HepG2 (cell line): ENCODE data around the gene ASB16. TPM values are rescaled to one million over a fixed set of nuclear protein-coding genes. Genes with fewer than 3 reads are reported as not detected.

ENCODE experiments used
- BRCA1 ChIP-seq: sonication (generic); formaldehyde crosslinking; IDR thresholded peaks from 2 replicates; pipeline ENCODE4 v1.4.0; 2020; ENCODE audit warnings: missing genetic modification reagents
- RFX5 ChIP-seq: IDR thresholded peaks from 2 replicates; pipeline ENCODE4 v1.6.1; 2011; ENCODE audit warnings: low read depth, low read length, improper control_type of control experiment
- SOX5 ChIP-seq: IDR thresholded peaks from 2 replicates; pipeline ENCODE4 v1.6.1; 2016; ENCODE audit warnings: borderline replicate concordance
- ZMYM3 ChIP-seq: sonication (generic); formaldehyde crosslinking; IDR thresholded peaks from 2 replicates; pipeline ENCODE4 v1.5.1; 2020; ENCODE audit warnings: mild to moderate bottlenecking, missing genetic modification reagents
- ZNF232 ChIP-seq: sonication (generic); formaldehyde crosslinking; IDR thresholded peaks from 2 replicates; pipeline ENCODE4 v1.4.0; 2020; ENCODE audit warnings: missing genetic modification reagents, borderline replicate concordance
- ZNF30 ChIP-seq: sonication (generic); formaldehyde crosslinking; IDR thresholded peaks from 2 replicates; pipeline ENCODE4 v1.5.0; 2020; ENCODE audit warnings: mild to moderate bottlenecking, missing genetic modification reagents
- ZNF432 ChIP-seq: sonication (generic); formaldehyde crosslinking; IDR thresholded peaks from 2 replicates; pipeline ENCODE4 v1.5.0; 2020; ENCODE audit warnings: missing genetic modification reagents, mild to moderate bottlenecking, borderline replicate concordance
- ZNF672 ChIP-seq: sonication (generic); formaldehyde crosslinking; IDR thresholded peaks from 2 replicates; pipeline ENCODE4 v1.8.1; 2022; ENCODE audit warnings: missing genetic modification reagents
- ZSCAN30 ChIP-seq: sonication (generic); formaldehyde crosslinking; IDR thresholded peaks from 2 replicates; pipeline ENCODE4 v1.5.0; 2020; ENCODE audit warnings: mild to moderate bottlenecking, missing genetic modification reagents
- polyA plus RNA-seq, 8 experiments: library from polyadenylated mRNA; depleted of rRNA in 3 of 8; stranded (reverse) in 7 of 8; unstranded in 1 of 8; fragments of >200 nt; fragmentation: Illumina TruSeq in 4 of 8; extraction: Trizol in 4 of 8; gene quantifications; 2 replicates each; pipeline versions ENCODE4 v1.2.1 to v1.2.3, GENCODE V29; 2011 to 2016; ENCODE audit warnings: low read depth in 4 of 8, missing spikeins in 1 of 8, mixed read lengths in 1 of 8; ENCODE audit not compliant: insufficient read depth in 1 of 8
- total RNA-seq, 5 experiments: library from RNA; depleted of rRNA; stranded (reverse); fragments of >200 nt; fragmentation: Illumina TruSeq; extraction: Trizol; gene quantifications; 2 replicates each; pipeline ENCODE4 v1.2.3, GENCODE V29; 2016; ENCODE audit warnings: low read depth in 1 of 5
- TF ChIP-seq, protein P1 (sequence below), 2 experiments: fragments of 450-650 bp in 1 of 2; sonication (generic) in 1 of 2; formaldehyde crosslinking in 1 of 2; IDR thresholded peaks; 2 replicates each; pipeline versions ENCODE4 v1.6.1 to v1.8.0; 2016 to 2022; ENCODE audit warnings: antibody characterized with exemption in 1 of 2, mild to moderate bottlenecking in 1 of 2, missing genetic modification reagents in 1 of 2
- TF ChIP-seq, protein P2 (sequence below): sonication (generic); formaldehyde crosslinking; IDR thresholded peaks from 2 replicates; pipeline ENCODE4 v1.5.0; 2020; ENCODE audit warnings: missing genetic modification reagents
- TF ChIP-seq, protein P3 (sequence below): IDR thresholded peaks from 2 replicates; pipeline ENCODE4 v1.6.1; 2016; ENCODE audit warnings: mild to moderate bottlenecking
- TF ChIP-seq, protein P4 (sequence below): sonication (generic); formaldehyde crosslinking; IDR thresholded peaks from 2 replicates; pipeline ENCODE4 v1.8.0; 2022; ENCODE audit warnings: missing genetic modification reagents, low read depth, mild to moderate bottlenecking, borderline replicate concordance
- TF ChIP-seq, protein P5 (sequence below): sonication (generic); formaldehyde crosslinking; IDR thresholded peaks from 2 replicates; pipeline ENCODE4 v1.8.1; 2022; ENCODE audit warnings: mild to moderate bottlenecking, missing genetic modification reagents

The ASB16 gene
- total and polyA plus RNA-seq, 2 of the 13 experiments (the other 11 are each of a cell fraction or from before 2014, with no cell fraction given) = 0.07 TPM; not detected in 1

DNA sequence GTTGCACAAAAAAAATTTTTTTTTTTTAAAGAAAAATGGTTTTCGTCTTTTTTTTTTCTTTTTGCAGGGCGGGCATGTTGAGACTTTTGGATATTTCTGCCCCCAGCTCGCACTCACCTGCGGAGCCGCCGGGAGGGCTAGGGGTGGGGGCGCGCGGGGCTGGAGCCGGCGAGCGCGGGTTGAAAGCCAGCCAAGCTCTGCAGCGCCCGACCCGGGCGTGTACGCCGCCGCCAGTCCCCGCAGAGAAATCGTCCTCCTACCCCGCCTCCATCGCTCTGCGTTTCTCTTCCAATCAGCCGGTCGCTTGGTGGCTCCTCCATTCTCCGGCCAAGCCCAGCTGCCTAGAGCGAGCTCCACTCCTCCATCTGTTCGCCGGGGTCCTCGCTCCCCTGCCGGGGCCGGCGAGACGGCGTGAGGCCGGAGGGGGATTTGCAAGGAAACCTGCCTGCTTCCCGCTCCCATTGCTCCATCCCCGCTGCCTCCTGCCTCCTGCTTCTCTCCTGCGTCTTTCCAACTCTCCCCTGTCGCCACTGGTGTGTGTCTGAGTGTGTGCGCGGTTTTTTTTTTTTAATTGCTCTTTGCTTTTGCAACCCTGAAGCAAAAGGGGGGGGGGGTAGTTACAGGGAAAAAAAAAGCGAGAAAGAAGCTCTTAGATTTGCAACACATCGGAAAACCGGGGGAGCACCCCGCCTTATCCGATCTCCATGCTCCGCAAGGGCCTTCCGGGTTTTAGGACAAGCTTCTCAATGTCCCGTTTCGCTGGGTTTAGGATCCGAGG lies 50.8 kb downstream of the ASB16 start (continued):
- TF ChIP-seq, protein P1, sequence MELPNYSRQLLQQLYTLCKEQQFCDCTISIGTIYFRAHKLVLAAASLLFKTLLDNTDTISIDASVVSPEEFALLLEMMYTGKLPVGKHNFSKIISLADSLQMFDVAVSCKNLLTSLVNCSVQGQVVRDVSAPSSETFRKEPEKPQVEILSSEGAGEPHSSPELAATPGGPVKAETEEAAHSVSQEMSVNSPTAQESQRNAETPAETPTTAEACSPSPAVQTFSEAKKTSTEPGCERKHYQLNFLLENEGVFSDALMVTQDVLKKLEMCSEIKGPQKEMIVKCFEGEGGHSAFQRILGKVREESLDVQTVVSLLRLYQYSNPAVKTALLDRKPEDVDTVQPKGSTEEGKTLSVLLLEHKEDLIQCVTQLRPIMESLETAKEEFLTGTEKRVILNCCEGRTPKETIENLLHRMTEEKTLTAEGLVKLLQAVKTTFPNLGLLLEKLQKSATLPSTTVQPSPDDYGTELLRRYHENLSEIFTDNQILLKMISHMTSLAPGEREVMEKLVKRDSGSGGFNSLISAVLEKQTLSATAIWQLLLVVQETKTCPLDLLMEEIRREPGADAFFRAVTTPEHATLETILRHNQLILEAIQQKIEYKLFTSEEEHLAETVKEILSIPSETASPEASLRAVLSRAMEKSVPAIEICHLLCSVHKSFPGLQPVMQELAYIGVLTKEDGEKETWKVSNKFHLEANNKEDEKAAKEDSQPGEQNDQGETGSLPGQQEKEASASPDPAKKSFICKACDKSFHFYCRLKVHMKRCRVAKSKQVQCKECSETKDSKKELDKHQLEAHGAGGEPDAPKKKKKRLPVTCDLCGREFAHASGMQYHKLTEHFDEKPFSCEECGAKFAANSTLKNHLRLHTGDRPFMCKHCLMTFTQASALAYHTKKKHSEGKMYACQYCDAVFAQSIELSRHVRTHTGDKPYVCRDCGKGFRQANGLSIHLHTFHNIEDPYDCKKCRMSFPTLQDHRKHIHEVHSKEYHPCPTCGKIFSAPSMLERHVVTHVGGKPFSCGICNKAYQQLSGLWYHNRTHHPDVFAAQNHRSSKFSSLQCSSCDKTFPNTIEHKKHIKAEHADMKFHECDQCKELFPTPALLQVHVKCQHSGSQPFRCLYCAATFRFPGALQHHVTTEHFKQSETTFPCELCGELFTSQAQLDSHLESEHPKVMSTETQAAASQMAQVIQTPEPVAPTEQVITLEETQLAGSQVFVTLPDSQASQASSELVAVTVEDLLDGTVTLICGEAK (IDR thresholded peaks at IDR 0.05) = no peak
- TF ChIP-seq, protein P1 (CRISPR knock-in tag; IDR thresholded peaks at IDR 0.05) = no peak
- TF ChIP-seq, protein P2, sequence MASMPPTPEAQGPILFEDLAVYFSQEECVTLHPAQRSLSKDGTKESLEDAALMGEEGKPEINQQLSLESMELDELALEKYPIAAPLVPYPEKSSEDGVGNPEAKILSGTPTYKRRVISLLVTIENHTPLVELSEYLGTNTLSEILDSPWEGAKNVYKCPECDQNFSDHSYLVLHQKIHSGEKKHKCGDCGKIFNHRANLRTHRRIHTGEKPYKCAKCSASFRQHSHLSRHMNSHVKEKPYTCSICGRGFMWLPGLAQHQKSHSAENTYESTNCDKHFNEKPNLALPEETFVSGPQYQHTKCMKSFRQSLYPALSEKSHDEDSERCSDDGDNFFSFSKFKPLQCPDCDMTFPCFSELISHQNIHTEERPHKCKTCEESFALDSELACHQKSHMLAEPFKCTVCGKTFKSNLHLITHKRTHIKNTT (CRISPR knock-in tag) = no peak
- TF ChIP-seq BRCA1 (no peak), ZSCAN30 (no peak), ZNF672 (CRISPR knock-in tag) (no peak), ZNF432 (CRISPR knock-in tag) (no peak), ZMYM3 (CRISPR knock-in tag) (no peak; the same call in 1 of the 2 replicates), SOX5 (CRISPR knock-in tag) (no peak), ZNF30 (CRISPR knock-in tag) (no peak), RFX5 (no peak), ZNF232 (no peak; the same call in 1 of the 2 replicates)
- TF ChIP-seq, protein P3, sequence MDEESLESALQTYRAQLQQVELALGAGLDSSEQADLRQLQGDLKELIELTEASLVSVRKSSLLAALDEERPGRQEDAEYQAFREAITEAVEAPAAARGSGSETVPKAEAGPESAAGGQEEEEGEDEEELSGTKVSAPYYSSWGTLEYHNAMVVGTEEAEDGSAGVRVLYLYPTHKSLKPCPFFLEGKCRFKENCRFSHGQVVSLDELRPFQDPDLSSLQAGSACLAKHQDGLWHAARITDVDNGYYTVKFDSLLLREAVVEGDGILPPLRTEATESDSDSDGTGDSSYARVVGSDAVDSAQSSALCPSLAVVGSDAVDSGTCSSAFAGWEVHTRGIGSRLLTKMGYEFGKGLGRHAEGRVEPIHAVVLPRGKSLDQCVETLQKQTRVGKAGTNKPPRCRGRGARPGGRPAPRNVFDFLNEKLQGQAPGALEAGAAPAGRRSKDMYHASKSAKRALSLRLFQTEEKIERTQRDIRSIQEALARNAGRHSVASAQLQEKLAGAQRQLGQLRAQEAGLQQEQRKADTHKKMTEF = peak; percentile 57; the same call in 1 of the 2 replicates
- TF ChIP-seq, protein P4, sequence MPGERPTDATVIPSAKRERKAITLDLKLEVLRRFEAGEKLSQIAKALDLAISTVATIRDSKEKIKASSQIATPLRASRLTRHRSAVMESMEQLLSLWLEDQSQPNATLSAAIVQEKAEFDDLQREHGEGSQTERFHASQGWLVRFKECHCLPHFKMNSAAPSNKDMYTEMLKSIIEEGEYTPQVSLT (CRISPR knock-in tag) = no peak
- TF ChIP-seq, protein P5, sequence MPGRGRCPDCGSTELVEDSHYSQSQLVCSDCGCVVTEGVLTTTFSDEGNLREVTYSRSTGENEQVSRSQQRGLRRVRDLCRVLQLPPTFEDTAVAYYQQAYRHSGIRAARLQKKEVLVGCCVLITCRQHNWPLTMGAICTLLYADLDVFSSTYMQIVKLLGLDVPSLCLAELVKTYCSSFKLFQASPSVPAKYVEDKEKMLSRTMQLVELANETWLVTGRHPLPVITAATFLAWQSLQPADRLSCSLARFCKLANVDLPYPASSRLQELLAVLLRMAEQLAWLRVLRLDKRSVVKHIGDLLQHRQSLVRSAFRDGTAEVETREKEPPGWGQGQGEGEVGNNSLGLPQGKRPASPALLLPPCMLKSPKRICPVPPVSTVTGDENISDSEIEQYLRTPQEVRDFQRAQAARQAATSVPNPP (CRISPR knock-in tag) = no peak
